ENCODE measurements around the gene BMPER.

DNA sequence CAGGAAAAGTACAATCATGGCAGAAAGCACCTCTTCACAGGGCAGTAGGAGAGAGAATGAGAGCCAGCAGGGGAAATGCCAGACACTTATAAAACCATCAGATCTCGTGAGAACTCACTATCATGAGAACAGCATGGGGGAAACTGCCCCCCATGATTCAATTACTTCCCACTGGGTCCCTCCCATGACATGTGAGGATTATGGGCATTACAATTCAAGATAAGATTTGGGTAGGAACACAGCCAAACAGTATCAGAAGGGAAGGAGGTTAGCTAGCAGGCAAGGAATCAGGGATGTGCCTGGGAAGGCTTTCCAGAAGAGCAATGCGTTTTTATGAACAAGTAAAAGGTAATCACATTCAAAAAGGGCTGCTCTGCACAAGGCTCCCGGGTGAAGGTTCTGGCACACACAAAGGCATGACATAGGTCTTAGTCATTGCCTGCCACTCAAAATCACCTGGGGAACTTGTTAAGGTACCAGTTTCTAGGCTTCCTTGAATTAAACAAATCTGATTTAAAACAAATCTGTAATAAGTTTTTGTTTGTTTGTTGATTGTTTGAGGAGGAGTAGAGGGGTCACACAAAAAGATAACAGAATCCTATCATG, 40.9 kb downstream of the BMPER start:
- no peak for TF ChIP-seq RAD21 (IDR thresholded peaks at IDR 0.05 in 1 of 2, conservative IDR thresholded peaks at IDR 0.05 in 1 of 2; ENCODE audit: low read depth in 2 of 2, low read length in 2 of 2)
- TF ChIP-seq, protein P1, sequence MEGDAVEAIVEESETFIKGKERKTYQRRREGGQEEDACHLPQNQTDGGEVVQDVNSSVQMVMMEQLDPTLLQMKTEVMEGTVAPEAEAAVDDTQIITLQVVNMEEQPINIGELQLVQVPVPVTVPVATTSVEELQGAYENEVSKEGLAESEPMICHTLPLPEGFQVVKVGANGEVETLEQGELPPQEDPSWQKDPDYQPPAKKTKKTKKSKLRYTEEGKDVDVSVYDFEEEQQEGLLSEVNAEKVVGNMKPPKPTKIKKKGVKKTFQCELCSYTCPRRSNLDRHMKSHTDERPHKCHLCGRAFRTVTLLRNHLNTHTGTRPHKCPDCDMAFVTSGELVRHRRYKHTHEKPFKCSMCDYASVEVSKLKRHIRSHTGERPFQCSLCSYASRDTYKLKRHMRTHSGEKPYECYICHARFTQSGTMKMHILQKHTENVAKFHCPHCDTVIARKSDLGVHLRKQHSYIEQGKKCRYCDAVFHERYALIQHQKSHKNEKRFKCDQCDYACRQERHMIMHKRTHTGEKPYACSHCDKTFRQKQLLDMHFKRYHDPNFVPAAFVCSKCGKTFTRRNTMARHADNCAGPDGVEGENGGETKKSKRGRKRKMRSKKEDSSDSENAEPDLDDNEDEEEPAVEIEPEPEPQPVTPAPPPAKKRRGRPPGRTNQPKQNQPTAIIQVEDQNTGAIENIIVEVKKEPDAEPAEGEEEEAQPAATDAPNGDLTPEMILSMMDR (IDR thresholded peaks at IDR 0.05; ENCODE audit: control extremely low read depth in 1 of 3, insufficient read depth in 1 of 3, low read depth in 1 of 3, low read length in 3 of 3) = no peak
- TF ChIP-seq BACH1 (IDR thresholded peaks at IDR 0.05; ENCODE audit: low read length) = no peak
- TF ChIP-seq CBX5 (IDR thresholded peaks at IDR 0.05; ENCODE audit: low read depth, low read length) = no peak
- TF ChIP-seq EZH2 (IDR thresholded peaks at IDR 0.05; ENCODE audit: low read depth, low read length, severe bottlenecking) = no peak
- TF ChIP-seq, protein P2, sequence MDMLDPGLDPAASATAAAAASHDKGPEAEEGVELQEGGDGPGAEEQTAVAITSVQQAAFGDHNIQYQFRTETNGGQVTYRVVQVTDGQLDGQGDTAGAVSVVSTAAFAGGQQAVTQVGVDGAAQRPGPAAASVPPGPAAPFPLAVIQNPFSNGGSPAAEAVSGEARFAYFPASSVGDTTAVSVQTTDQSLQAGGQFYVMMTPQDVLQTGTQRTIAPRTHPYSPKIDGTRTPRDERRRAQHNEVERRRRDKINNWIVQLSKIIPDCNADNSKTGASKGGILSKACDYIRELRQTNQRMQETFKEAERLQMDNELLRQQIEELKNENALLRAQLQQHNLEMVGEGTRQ (IDR thresholded peaks at IDR 0.05; ENCODE audit: low read length) = no peak

Measured in H1 (cell line).